Measurements from ENCODE around the gene CD69.

CD69 gene

GRCh38 chr12:9759694-9760093 lies 1.0 kb downstream of the CD69 start:
- TF ChIP-seq YY1 (IDR thresholded peaks at IDR 0.05; ENCODE audit: low read depth) (no peak), FOXM1 (IDR thresholded peaks at IDR 0.05; ENCODE audit: borderline replicate concordance, low read depth) (no peak), MAX (IDR thresholded peaks at IDR 0.05) (no peak), CREB1 (IDR thresholded peaks at IDR 0.05; ENCODE audit: low read depth) (no peak), USF1 (IDR thresholded peaks at IDR 0.05) (no peak), TEAD4 (IDR thresholded peaks at IDR 0.05) (no peak), NFIC (IDR thresholded peaks at IDR 0.05) (no peak), EGR1 (IDR thresholded peaks at IDR 0.05) (no peak), EP300 (IDR thresholded peaks at IDR 0.05; ENCODE audit: borderline replicate concordance) (no peak), REST (IDR thresholded peaks at IDR 0.05; ENCODE audit: low read depth) (no peak), TAF1 (IDR thresholded peaks at IDR 0.05; ENCODE audit: low read depth) (no peak), CEBPB (IDR thresholded peaks at IDR 0.05) (no peak), RAD21 (IDR thresholded peaks at IDR 0.05; ENCODE audit: low read depth) (no peak), ZBTB7A (IDR thresholded peaks at IDR 0.05; ENCODE audit: low read depth) (no peak), TCF12 (IDR thresholded peaks at IDR 0.05; ENCODE audit: low read depth) (no peak)

GRCh38 chr12:9758119-9758518 lies 2.6 kb downstream of the CD69 start:
- TF ChIP-seq EGR1 (IDR thresholded peaks at IDR 0.05) = no peak
- no peak for TF ChIP-seq USF1 (IDR thresholded peaks at IDR 0.05)
- TF ChIP-seq CREB1 (IDR thresholded peaks at IDR 0.05; ENCODE audit: low read depth) = no peak
- TF ChIP-seq TAF1 (IDR thresholded peaks at IDR 0.05; ENCODE audit: low read depth) = no peak
- no peak for TF ChIP-seq NFIC (IDR thresholded peaks at IDR 0.05)
- TF ChIP-seq MAX (IDR thresholded peaks at IDR 0.05) = no peak
- TF ChIP-seq RAD21 (IDR thresholded peaks at IDR 0.05; ENCODE audit: low read depth) = no peak

GRCh38 chr12:9757433-9758025 lies 3.2 kb downstream of the CD69 start:
- TF ChIP-seq TAF1 (IDR thresholded peaks at IDR 0.05; ENCODE audit: low read depth) = no peak
- no peak for TF ChIP-seq EP300 (IDR thresholded peaks at IDR 0.05; ENCODE audit: borderline replicate concordance)
- TF ChIP-seq TCF12 (IDR thresholded peaks at IDR 0.05; ENCODE audit: low read depth) = no peak
- no peak for TF ChIP-seq TEAD4 (IDR thresholded peaks at IDR 0.05)
- TF ChIP-seq CREB1 (IDR thresholded peaks at IDR 0.05; ENCODE audit: low read depth) = no peak
- no peak for TF ChIP-seq REST (IDR thresholded peaks at IDR 0.05; ENCODE audit: low read depth)
- TF ChIP-seq EGR1 (IDR thresholded peaks at IDR 0.05) = no peak
- no peak for TF ChIP-seq FOXM1 (IDR thresholded peaks at IDR 0.05; ENCODE audit: borderline replicate concordance, low read depth)
- TF ChIP-seq NFIC (IDR thresholded peaks at IDR 0.05) = no peak
- no peak for TF ChIP-seq RAD21 (IDR thresholded peaks at IDR 0.05; ENCODE audit: low read depth)
- no peak for TF ChIP-seq YY1 (IDR thresholded peaks at IDR 0.05; ENCODE audit: low read depth)
- no peak for TF ChIP-seq ZBTB7A (IDR thresholded peaks at IDR 0.05; ENCODE audit: low read depth)
- no peak for TF ChIP-seq USF1 (IDR thresholded peaks at IDR 0.05)
- no peak for TF ChIP-seq MAX (IDR thresholded peaks at IDR 0.05)
- no peak for TF ChIP-seq CEBPB (IDR thresholded peaks at IDR 0.05)

- TF ChIP-seq FOXM1 (IDR thresholded peaks at IDR 0.05; ENCODE audit: borderline replicate concordance, low read depth) (no peak), USF1 (IDR thresholded peaks at IDR 0.05) (no peak), REST (IDR thresholded peaks at IDR 0.05; ENCODE audit: low read depth) (no peak), EGR1 (IDR thresholded peaks at IDR 0.05) (no peak), EP300 (IDR thresholded peaks at IDR 0.05; ENCODE audit: borderline replicate concordance) (no peak), CREB1 (IDR thresholded peaks at IDR 0.05; ENCODE audit: low read depth) (no peak), RAD21 (IDR thresholded peaks at IDR 0.05; ENCODE audit: low read depth) (no peak), NFIC (IDR thresholded peaks at IDR 0.05) (no peak), ZBTB7A (IDR thresholded peaks at IDR 0.05; ENCODE audit: low read depth) (no peak), YY1 (IDR thresholded peaks at IDR 0.05; ENCODE audit: low read depth) (no peak), TEAD4 (IDR thresholded peaks at IDR 0.05) (no peak), TCF12 (IDR thresholded peaks at IDR 0.05; ENCODE audit: low read depth) (no peak), CEBPB (IDR thresholded peaks at IDR 0.05) (no peak), MAX (IDR thresholded peaks at IDR 0.05) (no peak)
Measured at GRCh38 chr12:9756706-9757105, 4.0 kb downstream of the CD69 start.

All from Ishikawa (cell line).